ENCODE measurements around the gene BAD.
"Not testable (repeated sequence)": the region's sequence is repeated elsewhere in the genome, so short reads cannot be mapped to it uniquely, and the experiment has no call there.

BAD gene

GRCh38 chr11:64251753-64252002 lies 32.8 kb downstream of the BAD start:
- peaks cover 34% of the 10 kb centered on the region for H3K4me1 ChIP-seq (ENCODE audit: insufficient read depth, low read length)
- peak overlapping the region; percentile 67 for H3K9ac ChIP-seq (ENCODE audit: low read depth, low read length)
- peaks cover 21% of the 10 kb centered on the region for H3K36me3 ChIP-seq (ENCODE audit: insufficient read depth, low read length)
- under 1% methylated on average over 18 of the region's 18 CpGs for WGBS
- H3K27me3 ChIP-seq (ENCODE audit: insufficient read depth, low read length), result no peaks in the 10 kb centered on the region
- peak overlapping the region; percentile 63; the same call in 1 of the 2 replicates for H3K27ac ChIP-seq (ENCODE audit: low read depth, low read length)
- H3K4me3 ChIP-seq (ENCODE audit: low read length), result peak overlapping the region; percentile 89
- H3K9me3 ChIP-seq (ENCODE audit: insufficient read depth, low read depth, low read length), result no peaks in the 10 kb centered on the region

- Histone ChIP-seq H3K27ac (ENCODE audit: low read depth, low read length) (peak within 1 kb of the TSS; percentile 96; the same call in 1 of the 2 replicates), H3K36me3 (ENCODE audit: insufficient read depth, low read length) (peaks cover 16% of the 10 kb centered on the region), H3K9me3 (ENCODE audit: insufficient read depth, low read depth, low read length) (no peaks in the 10 kb centered on the region), H3K4me1 (ENCODE audit: insufficient read depth, low read length) (peaks cover 34% of the 10 kb centered on the region), H3K4me3 (ENCODE audit: low read length) (peak within 1 kb of the TSS; percentile 89), H3K27me3 (ENCODE audit: insufficient read depth, low read length) (no peaks in the 10 kb centered on the region), H3K9ac (ENCODE audit: low read depth, low read length) (peak within 1 kb of the TSS; percentile 79)
- WGBS, result 1% methylated on average over 75 of the region's 75 CpGs
These were observed 33.3 kb downstream of the BAD start, which contains the start of gene PLCB3 for GRCh38 chr11:64251016-64251752. PLCB3 (plus strand) TSS chr11:64251530; CDS start chr11:64251650, 120 bp downstream.

GRCh38 chr11:64250415-64251015 lies 34.0 kb downstream of the BAD start:
- peak overlapping the region; percentile 79 for H3K9ac ChIP-seq (ENCODE audit: low read depth, low read length)
- no peaks in the 10 kb centered on the region for H3K9me3 ChIP-seq (ENCODE audit: insufficient read depth, low read depth, low read length)
- WGBS, result 5% methylated on average over 13 of the region's 13 CpGs
- peak overlapping the region; percentile 89 for H3K4me3 ChIP-seq (ENCODE audit: low read length)
- H3K4me1 ChIP-seq (ENCODE audit: insufficient read depth, low read length), result peaks cover 34% of the 10 kb centered on the region
- peak overlapping the region; percentile 96 for H3K27ac ChIP-seq (ENCODE audit: low read depth, low read length)
- H3K27me3 ChIP-seq (ENCODE audit: insufficient read depth, low read length), result no peaks in the 10 kb centered on the region
- peaks cover 9% of the 10 kb centered on the region for H3K36me3 ChIP-seq (ENCODE audit: insufficient read depth, low read length)

DNA sequence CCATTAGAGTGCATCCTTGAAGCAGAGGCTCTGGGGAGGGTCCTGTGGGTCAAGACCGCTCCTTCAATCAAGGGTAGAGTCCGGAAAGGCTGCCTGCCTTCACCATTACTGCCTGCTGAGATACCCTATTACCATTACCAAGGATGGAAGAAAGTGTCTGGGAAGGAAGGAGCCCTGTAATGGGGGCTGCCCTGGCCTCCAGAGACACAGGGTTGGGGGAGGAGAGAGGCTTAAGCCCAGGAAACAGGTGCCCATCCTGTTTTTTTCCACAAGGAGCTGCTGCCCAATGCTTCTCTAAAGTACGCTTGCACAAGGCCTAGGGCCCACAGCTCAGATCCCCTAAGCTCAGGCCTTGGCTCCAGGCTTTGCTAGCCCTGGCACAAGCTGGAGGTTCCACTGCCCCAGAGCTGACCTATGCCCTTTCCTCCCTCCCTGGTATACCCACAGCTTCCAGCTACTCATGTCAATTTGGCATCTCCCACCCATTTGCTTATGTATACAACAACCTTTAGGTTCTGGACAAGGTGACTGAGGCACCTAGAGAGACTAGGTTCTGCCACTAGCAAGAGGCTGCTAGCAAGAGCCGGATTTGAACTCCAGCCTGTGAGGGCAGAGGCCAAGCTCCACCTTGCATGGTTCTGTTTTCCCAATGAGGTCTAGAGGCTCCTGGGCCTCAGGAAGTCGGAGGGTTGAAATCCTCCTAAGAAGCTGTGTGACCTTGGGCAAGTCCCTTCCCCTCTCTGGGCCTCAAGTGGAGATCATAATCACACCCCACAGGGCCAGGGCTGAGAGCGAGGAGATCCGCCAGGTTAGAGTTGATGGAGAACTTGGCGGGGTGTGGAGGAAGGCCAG lies 34.7 kb downstream of the BAD start:
- peak overlapping the region; percentile 10; the same call in 1 of the 2 replicates for H3K4me3 ChIP-seq (ENCODE audit: low read length)
- peaks cover 7% of the 10 kb centered on the region for H3K36me3 ChIP-seq (ENCODE audit: insufficient read depth, low read length)
- H3K9me3 ChIP-seq (ENCODE audit: insufficient read depth, low read depth, low read length), result no peaks in the 10 kb centered on the region
- H3K27me3 ChIP-seq (ENCODE audit: insufficient read depth, low read length), result no peaks in the 10 kb centered on the region
- peaks cover 34% of the 10 kb centered on the region for H3K4me1 ChIP-seq (ENCODE audit: insufficient read depth, low read length)
- WGBS, result 50% methylated on average over 7 of the region's 8 CpGs
- peak overlapping the region; percentile 96 for H3K27ac ChIP-seq (ENCODE audit: low read depth, low read length)
- no peak overlapping the region; the same call in 1 of the 2 replicates for H3K9ac ChIP-seq (ENCODE audit: low read depth, low read length)

- H3K36me3 ChIP-seq (ENCODE audit: insufficient read depth, low read length), result peaks cover 8% of the 10 kb centered on the region
- peak overlapping the region; percentile 51; the same call in 1 of the 2 replicates for H3K9ac ChIP-seq (ENCODE audit: low read depth, low read length)
- H3K4me3 ChIP-seq (ENCODE audit: low read length), result 0 out of 2 replicates have a peak overlapping the region, but pooled peaks have one; percentile 10
- H3K4me1 ChIP-seq (ENCODE audit: insufficient read depth, low read length), result peaks cover 34% of the 10 kb centered on the region
- WGBS, result 80% methylated on average over 4 of the region's 4 CpGs
- H3K27ac ChIP-seq (ENCODE audit: low read depth, low read length), result peak overlapping the region; percentile 96
- H3K27me3 ChIP-seq (ENCODE audit: insufficient read depth, low read length), result no peaks in the 10 kb centered on the region
- H3K9me3 ChIP-seq (ENCODE audit: insufficient read depth, low read depth, low read length), result no peaks in the 10 kb centered on the region
These were observed 35.4 kb downstream of the BAD start for GRCh38 chr11:64249038-64249437.

GRCh38 chr11:64248578-64248977 lies 35.9 kb downstream of the BAD start:
- Histone ChIP-seq H3K27me3 (ENCODE audit: insufficient read depth, low read length) (no peaks in the 10 kb centered on the region), H3K9ac (ENCODE audit: low read depth, low read length) (peak overlapping the region; percentile 51; the same call in 1 of the 2 replicates), H3K36me3 (ENCODE audit: insufficient read depth, low read length) (peaks cover 13% of the 10 kb centered on the region), H3K4me3 (ENCODE audit: low read length) (peak overlapping the region; percentile 93; the same call in 1 of the 2 replicates), H3K4me1 (ENCODE audit: insufficient read depth, low read length) (peaks cover 34% of the 10 kb centered on the region), H3K9me3 (ENCODE audit: insufficient read depth, low read depth, low read length) (no peaks in the 10 kb centered on the region), H3K27ac (ENCODE audit: low read depth, low read length) (peak overlapping the region; percentile 96)
- 33% methylated on average over 7 of the region's 7 CpGs for WGBS

- 34% methylated on average over 31 of the region's 31 CpGs for WGBS
- no peaks in the 10 kb centered on the region for H3K27me3 ChIP-seq (ENCODE audit: insufficient read depth, low read length)
- H3K9ac ChIP-seq (ENCODE audit: low read depth, low read length), result peak overlapping the region; percentile 86
- peak overlapping the region; percentile 96; the same call in 1 of the 2 replicates for H3K27ac ChIP-seq (ENCODE audit: low read depth, low read length)
- H3K4me3 ChIP-seq (ENCODE audit: low read length), result peak overlapping the region; percentile 93
- H3K4me1 ChIP-seq (ENCODE audit: insufficient read depth, low read length), result peaks cover 39% of the 10 kb centered on the region
- H3K36me3 ChIP-seq (ENCODE audit: insufficient read depth, low read length), result peaks cover 19% of the 10 kb centered on the region
- no peaks in the 10 kb centered on the region for H3K9me3 ChIP-seq (ENCODE audit: insufficient read depth, low read depth, low read length)
These were observed 36.5 kb downstream of the BAD start for GRCh38 chr11:64247729-64248531.

DNA sequence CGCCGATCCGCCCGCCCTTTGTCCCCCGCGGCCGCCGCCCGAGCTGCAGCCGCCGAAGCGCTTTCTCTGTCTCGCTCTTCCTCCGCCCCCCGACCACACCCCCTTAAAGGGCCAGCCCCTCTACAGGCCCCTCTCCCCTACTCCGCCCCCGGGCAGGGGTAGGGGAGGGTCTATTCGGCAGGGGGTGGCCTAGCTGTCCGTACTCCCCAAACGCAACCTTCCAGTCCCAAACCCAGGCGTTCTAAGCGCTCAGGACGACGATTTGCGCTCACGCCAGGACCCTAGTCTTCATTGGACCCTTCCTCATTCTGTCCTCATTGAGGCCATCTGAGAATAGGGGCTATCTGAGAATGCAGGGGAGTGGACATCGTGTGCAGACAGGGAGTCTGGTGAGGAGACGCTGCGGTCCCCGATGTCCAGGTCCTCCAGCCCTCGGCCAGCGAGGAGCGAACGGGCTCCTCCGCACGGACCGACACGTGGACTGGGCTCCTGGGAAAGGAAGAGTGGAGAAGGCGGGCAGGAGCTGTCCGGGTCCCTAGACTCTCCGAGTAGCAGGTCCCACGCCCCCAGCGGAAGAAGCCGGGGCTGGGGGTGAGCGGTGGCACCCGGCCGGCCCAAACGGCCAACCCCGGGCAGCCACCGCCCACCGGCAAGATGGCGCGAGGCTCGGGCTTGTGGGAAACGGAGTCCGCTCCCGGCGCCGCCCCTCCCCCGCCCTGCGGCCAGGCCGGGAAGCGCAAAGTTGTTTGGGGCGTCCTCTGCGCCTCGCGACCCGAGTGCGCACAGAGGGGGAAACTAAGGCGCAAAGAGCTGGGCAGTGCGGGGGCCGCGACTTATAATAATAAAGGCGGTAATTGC lies 37.4 kb downstream of the BAD start, which contains the start of gene PPP1R14B:
PPP1R14B (minus strand) TSS at position 73 of the 858 bp plus-strand sequence. CDS start 270 bp downstream, outside the sequence.
- under 1% methylated on average over 58 of the region's 74 CpGs for WGBS

DNA sequence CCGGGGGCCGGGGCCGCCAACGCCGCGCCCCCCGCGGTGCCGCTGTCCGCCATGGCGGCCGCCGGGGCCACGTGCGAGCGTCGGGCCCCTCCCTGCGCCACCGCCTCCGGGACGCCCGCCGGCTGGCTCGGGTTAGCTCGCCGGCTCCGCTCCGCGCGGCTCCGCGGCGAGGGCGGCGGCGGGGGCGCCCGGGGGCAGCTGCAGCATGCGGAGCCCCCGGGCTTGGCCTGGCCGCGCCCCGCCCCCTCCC lies 37.9 kb downstream of the BAD start:
- WGBS, result under 1% methylated on average over 42 of the region's 43 CpGs
- H3K4me3 ChIP-seq (ENCODE audit: low read length), result peak overlapping the region; percentile 93
- peaks cover 19% of the 10 kb centered on the region for H3K36me3 ChIP-seq (ENCODE audit: insufficient read depth, low read length)
- H3K9me3 ChIP-seq (ENCODE audit: insufficient read depth, low read depth, low read length); H3K27me3 ChIP-seq (ENCODE audit: insufficient read depth, low read length); H3K27ac ChIP-seq (ENCODE audit: low read depth, low read length): not testable (repeated sequence)
- H3K4me1 ChIP-seq (ENCODE audit: insufficient read depth, low read length), result peaks cover 38% of the 10 kb centered on the region
- H3K9ac ChIP-seq (ENCODE audit: low read depth, low read length), result peak overlapping the region; percentile 88

More for the DNA sequence above, 37.4 kb downstream of the BAD start, which contains the start of gene PPP1R14B:
- Histone ChIP-seq H3K27me3 (ENCODE audit: insufficient read depth, low read length) (no peaks in the 10 kb centered on the region), H3K27ac (ENCODE audit: low read depth, low read length) (peak within 1 kb of the TSS; percentile 93), H3K4me3 (ENCODE audit: low read length) (peak within 1 kb of the TSS; percentile 93), H3K9me3 (ENCODE audit: insufficient read depth, low read depth, low read length) (no peaks in the 10 kb centered on the region), H3K4me1 (ENCODE audit: insufficient read depth, low read length) (peaks cover 38% of the 10 kb centered on the region), H3K9ac (ENCODE audit: low read depth, low read length) (peak within 1 kb of the TSS; percentile 88), H3K36me3 (ENCODE audit: insufficient read depth, low read length) (peaks cover 19% of the 10 kb centered on the region)

Data from HUES64 (cell line).